ENCODE results near the gene TMBIM6.
"Not testable (repeated sequence)": the region's sequence is repeated elsewhere in the genome, so short reads cannot be mapped to it uniquely, and the experiment has no call there.

TMBIM6 gene

DNA sequence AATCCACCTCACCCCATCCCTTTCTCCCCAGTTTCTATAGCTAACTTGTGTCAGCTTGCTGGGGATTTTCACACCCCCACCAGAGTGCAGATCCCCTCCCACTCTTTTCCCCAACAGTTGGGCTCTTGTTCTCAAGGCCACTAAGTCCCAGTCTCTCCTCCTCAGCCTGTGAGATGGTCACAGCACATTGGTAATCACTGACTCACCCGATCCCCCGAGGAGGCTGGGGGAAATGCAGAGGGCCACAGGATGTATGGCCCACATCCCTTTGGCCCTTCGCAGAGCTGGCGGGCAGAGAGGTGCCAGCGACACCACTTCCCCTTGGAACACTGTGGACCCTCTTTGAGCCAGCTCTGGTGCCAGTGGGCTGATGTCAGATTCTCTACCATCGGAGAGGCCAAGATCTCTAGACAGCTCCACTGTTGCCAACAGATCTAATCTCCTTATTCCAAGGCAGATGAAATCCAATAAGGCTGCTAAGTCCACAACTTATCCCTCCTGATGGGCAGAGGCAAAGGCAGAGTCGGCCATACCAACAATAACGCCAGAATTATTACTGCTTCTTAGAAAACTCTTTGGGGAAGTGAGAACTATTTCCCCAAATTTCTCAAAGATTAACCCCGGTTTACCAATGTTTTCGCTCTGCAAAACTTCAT lies 35.8 kb upstream of the TMBIM6 start:
- Histone ChIP-seq H3K4me1 (ENCODE audit: control insufficient read depth in 1 of 2, insufficient read depth in 2 of 2, low read length in 2 of 2) (peaks cover 12 to 18% of the 10 kb centered on the region in 2 donors), H3K9ac (ENCODE audit: low read depth in 1 of 2, low read length in 2 of 2) (peak overlapping the region in 1 of 2 donors; percentile 33), H3K4me3 (ENCODE audit: low read depth in 1 of 2, low read length in 2 of 2) (peak overlapping the region; percentile 61 to 77), H3K27me3 (ENCODE audit: control insufficient read depth in 1 of 2, insufficient read depth in 2 of 2, low read length in 2 of 2) (peaks cover 5 to 22% of the 10 kb centered on the region in 2 donors), H3K27ac (ENCODE audit: low read depth, low read length) (no peak overlapping the region), H3K36me3 (ENCODE audit: control insufficient read depth in 1 of 2, insufficient read depth in 2 of 2, low read length in 2 of 2) (no peaks in the 10 kb centered on the region), H3K9me3 (ENCODE audit: control insufficient read depth in 1 of 2, low read length in 2 of 2) (no peaks in the 10 kb centered on the region)

DNA sequence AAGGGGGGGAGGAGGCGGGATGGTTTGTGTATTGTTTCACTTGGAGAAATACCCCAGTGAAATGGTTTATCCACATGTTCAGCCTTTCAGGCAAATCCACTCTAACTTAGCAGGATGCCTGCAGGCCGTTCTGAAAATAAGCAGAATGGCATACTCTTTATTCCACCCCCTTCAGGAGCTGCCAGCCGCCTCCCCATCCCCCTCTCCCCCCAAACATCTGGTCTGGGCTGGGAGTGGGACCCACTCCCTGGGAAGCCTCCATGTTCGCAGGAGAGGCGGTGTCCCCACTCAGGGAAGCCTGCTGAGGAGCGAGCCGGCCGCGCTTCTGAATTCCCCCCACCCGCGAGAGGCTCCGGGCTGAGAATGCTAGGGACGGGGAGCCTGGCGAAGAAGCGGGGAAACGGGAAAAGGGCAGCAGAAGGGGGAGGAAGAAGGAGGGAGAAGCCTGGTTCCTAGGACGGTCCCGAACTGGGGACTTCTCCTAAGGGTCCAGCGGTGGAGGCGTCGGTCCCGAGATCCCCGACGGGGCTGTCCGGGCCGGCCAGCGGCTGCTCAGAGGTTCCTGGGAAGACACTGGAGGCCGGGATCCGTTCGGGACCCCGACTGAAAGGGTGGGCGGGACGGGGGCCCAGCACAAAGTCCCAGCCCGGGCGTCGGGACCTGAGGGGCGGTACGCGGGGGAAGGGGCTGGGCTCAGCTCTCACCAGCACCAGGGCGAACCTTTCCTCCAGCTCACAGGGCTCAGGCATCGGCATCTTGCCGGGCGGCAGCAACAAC lies 34.8 kb upstream of the TMBIM6 start:
- H3K9ac ChIP-seq (ENCODE audit: low read depth in 1 of 2, low read length in 2 of 2), result peak overlapping the region; percentile 52 to 57
- peak overlapping the region; percentile 61 to 77 for H3K4me3 ChIP-seq (ENCODE audit: low read depth in 1 of 2, low read length in 2 of 2)
- peak overlapping the region; percentile 57 for H3K27ac ChIP-seq (ENCODE audit: low read depth, low read length)
- H3K4me1 ChIP-seq (ENCODE audit: control insufficient read depth in 1 of 2, insufficient read depth in 2 of 2, low read length in 2 of 2), result peaks cover 12 to 18% of the 10 kb centered on the region in 2 donors
- peaks cover 5 to 27% of the 10 kb centered on the region in 2 donors for H3K27me3 ChIP-seq (ENCODE audit: control insufficient read depth in 1 of 2, insufficient read depth in 2 of 2, low read length in 2 of 2)
- no peaks in the 10 kb centered on the region for H3K9me3 ChIP-seq (ENCODE audit: control insufficient read depth in 1 of 2, low read length in 2 of 2)
- no peaks in the 10 kb centered on the region for H3K36me3 ChIP-seq (ENCODE audit: control insufficient read depth in 1 of 2, insufficient read depth in 2 of 2, low read length in 2 of 2)

- no peaks in the 10 kb centered on the region for H3K36me3 ChIP-seq (ENCODE audit: control insufficient read depth in 1 of 2, insufficient read depth in 2 of 2, low read length in 2 of 2)
- H3K9me3 ChIP-seq (ENCODE audit: control insufficient read depth in 1 of 2, low read length in 2 of 2), result no peaks in the 10 kb centered on the region
- H3K27me3 ChIP-seq (ENCODE audit: control insufficient read depth in 1 of 2, insufficient read depth in 2 of 2, low read length in 2 of 2), result peaks cover 5 to 28% of the 10 kb centered on the region in 2 donors
- peaks cover 12 to 18% of the 10 kb centered on the region in 2 donors for H3K4me1 ChIP-seq (ENCODE audit: control insufficient read depth in 1 of 2, insufficient read depth in 2 of 2, low read length in 2 of 2)
- peak within 1 kb of the TSS; percentile 61 to 77 for H3K4me3 ChIP-seq (ENCODE audit: low read depth in 1 of 2, low read length in 2 of 2)
- H3K9ac ChIP-seq (ENCODE audit: low read depth in 1 of 2, low read length in 2 of 2), result peak within 1 kb of the TSS; percentile 52 to 57
- peak within 1 kb of the TSS; percentile 57 for H3K27ac ChIP-seq (ENCODE audit: low read depth, low read length)
Measured at GRCh38 chr12:49707128-49707811, 34.1 kb upstream of the TMBIM6 start, which contains the start of gene FMNL3. FMNL3 (minus strand) TSS chr12:49707405; CDS start chr12:49707180, 225 bp downstream.

DNA sequence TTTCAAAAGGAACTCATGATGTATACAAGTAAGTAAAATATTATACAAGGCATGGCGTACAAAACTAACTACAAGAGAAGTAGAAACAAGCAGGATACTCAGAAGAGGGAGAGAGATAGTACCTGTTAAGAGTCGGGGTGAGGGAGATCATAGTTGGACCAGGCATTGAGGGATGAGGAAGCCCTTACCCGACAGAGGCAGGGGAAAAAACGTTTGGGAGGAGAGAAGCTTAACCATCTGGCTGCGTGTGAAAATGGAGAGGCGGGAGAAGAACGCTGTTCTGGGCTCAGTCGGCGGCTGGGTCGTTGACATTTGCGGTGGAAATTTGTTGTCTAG lies 33.6 kb upstream of the TMBIM6 start:
- Histone ChIP-seq H3K4me3 (ENCODE audit: low read depth in 1 of 2, low read length in 2 of 2) (no peak overlapping the region), H3K27me3 (ENCODE audit: control insufficient read depth in 1 of 2, insufficient read depth in 2 of 2, low read length in 2 of 2) (peaks cover 5 to 28% of the 10 kb centered on the region in 2 donors), H3K9ac (ENCODE audit: low read depth in 1 of 2, low read length in 2 of 2) (no peak overlapping the region), H3K4me1 (ENCODE audit: control insufficient read depth in 1 of 2, insufficient read depth in 2 of 2, low read length in 2 of 2) (peaks cover 12 to 18% of the 10 kb centered on the region in 2 donors), H3K36me3 (ENCODE audit: control insufficient read depth in 1 of 2, insufficient read depth in 2 of 2, low read length in 2 of 2) (no peaks in the 10 kb centered on the region), H3K27ac (ENCODE audit: low read depth, low read length) (no peak overlapping the region), H3K9me3 (ENCODE audit: control insufficient read depth in 1 of 2, low read length in 2 of 2) (no peaks in the 10 kb centered on the region)

DNA sequence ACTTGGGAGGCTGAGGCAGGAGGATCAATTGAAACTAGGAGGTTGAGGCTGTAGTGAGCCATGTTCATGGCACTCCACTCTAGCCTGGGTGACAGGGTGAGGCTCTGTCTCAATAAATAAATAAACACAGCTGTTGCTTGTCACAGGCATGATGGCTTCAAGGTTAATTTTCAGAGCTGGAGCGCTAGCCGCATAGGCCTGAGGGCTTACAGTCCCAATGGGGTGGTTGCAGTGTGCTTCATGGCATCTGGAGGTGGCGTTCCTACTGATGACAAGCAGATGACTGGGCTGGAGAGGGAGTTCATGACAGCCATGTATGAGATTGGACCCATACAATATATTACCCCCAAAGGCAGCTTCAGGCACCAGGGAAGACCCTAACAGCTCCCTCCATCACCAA lies 32.5 kb upstream of the TMBIM6 start:
- H3K27me3 ChIP-seq (ENCODE audit: control insufficient read depth in 1 of 2, insufficient read depth in 2 of 2, low read length in 2 of 2), result peaks cover 5 to 28% of the 10 kb centered on the region in 2 donors
- no peak overlapping the region for H3K9ac ChIP-seq (ENCODE audit: low read depth in 1 of 2, low read length in 2 of 2)
- H3K9me3 ChIP-seq (ENCODE audit: control insufficient read depth in 1 of 2, low read length in 2 of 2), result no peaks in the 10 kb centered on the region
- peaks cover 6 to 8% of the 10 kb centered on the region in 2 donors for H3K4me1 ChIP-seq (ENCODE audit: control insufficient read depth in 1 of 2, insufficient read depth in 2 of 2, low read length in 2 of 2)
- H3K36me3 ChIP-seq (ENCODE audit: control insufficient read depth in 1 of 2, insufficient read depth in 2 of 2, low read length in 2 of 2), result no peaks in the 10 kb centered on the region
- no peak overlapping the region for H3K27ac ChIP-seq (ENCODE audit: low read depth, low read length)
- H3K4me3 ChIP-seq (ENCODE audit: low read depth in 1 of 2, low read length in 2 of 2), result no peak overlapping the region

- H3K9ac ChIP-seq (ENCODE audit: low read depth in 1 of 2, low read length in 2 of 2); H3K4me3 ChIP-seq (ENCODE audit: low read depth in 1 of 2, low read length in 2 of 2); H3K9me3 ChIP-seq (ENCODE audit: control insufficient read depth in 1 of 2, low read length in 2 of 2); H3K36me3 ChIP-seq (ENCODE audit: control insufficient read depth in 1 of 2, insufficient read depth in 2 of 2, low read length in 2 of 2); H3K4me1 ChIP-seq (ENCODE audit: control insufficient read depth in 1 of 2, insufficient read depth in 2 of 2, low read length in 2 of 2); H3K27ac ChIP-seq (ENCODE audit: low read depth, low read length): not testable (repeated sequence)
- peaks cover 2 to 12% of the 10 kb centered on the region in 2 donors for H3K27me3 ChIP-seq (ENCODE audit: control insufficient read depth in 1 of 2, insufficient read depth in 2 of 2, low read length in 2 of 2)
Measured at GRCh38 chr12:49713952-49714351, 27.4 kb upstream of the TMBIM6 start.

- H3K36me3 ChIP-seq (ENCODE audit: control insufficient read depth in 1 of 2, insufficient read depth in 2 of 2, low read length in 2 of 2), result no peaks in the 10 kb centered on the region
- H3K9ac ChIP-seq (ENCODE audit: low read depth in 1 of 2, low read length in 2 of 2), result no peak overlapping the region
- no peak overlapping the region for H3K4me3 ChIP-seq (ENCODE audit: low read depth in 1 of 2, low read length in 2 of 2)
- no peaks in the 10 kb centered on the region for H3K4me1 ChIP-seq (ENCODE audit: control insufficient read depth in 1 of 2, insufficient read depth in 2 of 2, low read length in 2 of 2)
- H3K9me3 ChIP-seq (ENCODE audit: control insufficient read depth in 1 of 2, low read length in 2 of 2), result no peaks in the 10 kb centered on the region
- no peak overlapping the region for H3K27ac ChIP-seq (ENCODE audit: low read depth, low read length)
- peaks cover 0 to under 1% of the 10 kb centered on the region in 2 donors for H3K27me3 ChIP-seq (ENCODE audit: control insufficient read depth in 1 of 2, insufficient read depth in 2 of 2, low read length in 2 of 2)
Measured at GRCh38 chr12:49716553-49716952, 24.8 kb upstream of the TMBIM6 start.

- H3K27me3 ChIP-seq (ENCODE audit: control insufficient read depth in 1 of 2, insufficient read depth in 2 of 2, low read length in 2 of 2); H3K4me1 ChIP-seq (ENCODE audit: control insufficient read depth in 1 of 2, insufficient read depth in 2 of 2, low read length in 2 of 2); H3K4me3 ChIP-seq (ENCODE audit: low read depth in 1 of 2, low read length in 2 of 2); H3K9ac ChIP-seq (ENCODE audit: low read depth in 1 of 2, low read length in 2 of 2); H3K9me3 ChIP-seq (ENCODE audit: control insufficient read depth in 1 of 2, low read length in 2 of 2); H3K36me3 ChIP-seq (ENCODE audit: control insufficient read depth in 1 of 2, insufficient read depth in 2 of 2, low read length in 2 of 2); H3K27ac ChIP-seq (ENCODE audit: low read depth, low read length): not testable (repeated sequence)
Measured at GRCh38 chr12:49717800-49718199, 23.6 kb upstream of the TMBIM6 start.

DNA sequence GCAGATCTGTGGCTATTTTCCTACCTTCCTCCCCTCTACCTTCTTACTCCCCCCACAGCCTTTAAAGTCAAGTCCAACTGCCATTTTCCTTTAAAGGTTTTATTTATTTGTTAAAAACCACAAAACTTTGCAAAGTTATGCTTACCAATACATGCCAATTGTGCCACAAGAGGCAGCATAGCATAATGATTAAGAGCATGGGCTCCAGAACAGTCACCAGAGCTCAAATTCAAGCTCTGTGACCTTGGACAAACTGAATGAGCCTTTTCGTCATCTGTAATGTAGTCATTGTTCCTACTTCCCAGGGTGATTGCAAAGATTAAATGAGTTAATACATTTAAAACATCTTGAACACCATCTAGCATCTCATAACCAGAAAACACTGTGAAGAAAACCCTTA lies 21.1 kb upstream of the TMBIM6 start:
- no peaks in the 10 kb centered on the region for H3K4me1 ChIP-seq (ENCODE audit: control insufficient read depth in 1 of 2, insufficient read depth in 2 of 2, low read length in 2 of 2)
- no peak overlapping the region for H3K27ac ChIP-seq (ENCODE audit: low read depth, low read length)
- H3K36me3 ChIP-seq (ENCODE audit: control insufficient read depth in 1 of 2, insufficient read depth in 2 of 2, low read length in 2 of 2), result no peaks in the 10 kb centered on the region
- H3K9ac ChIP-seq (ENCODE audit: low read depth in 1 of 2, low read length in 2 of 2), result no peak overlapping the region
- H3K27me3 ChIP-seq (ENCODE audit: control insufficient read depth in 1 of 2, insufficient read depth in 2 of 2, low read length in 2 of 2), result no peaks in the 10 kb centered on the region
- H3K9me3 ChIP-seq (ENCODE audit: control insufficient read depth in 1 of 2, low read length in 2 of 2), result no peaks in the 10 kb centered on the region
- no peak overlapping the region for H3K4me3 ChIP-seq (ENCODE audit: low read depth in 1 of 2, low read length in 2 of 2)

DNA sequence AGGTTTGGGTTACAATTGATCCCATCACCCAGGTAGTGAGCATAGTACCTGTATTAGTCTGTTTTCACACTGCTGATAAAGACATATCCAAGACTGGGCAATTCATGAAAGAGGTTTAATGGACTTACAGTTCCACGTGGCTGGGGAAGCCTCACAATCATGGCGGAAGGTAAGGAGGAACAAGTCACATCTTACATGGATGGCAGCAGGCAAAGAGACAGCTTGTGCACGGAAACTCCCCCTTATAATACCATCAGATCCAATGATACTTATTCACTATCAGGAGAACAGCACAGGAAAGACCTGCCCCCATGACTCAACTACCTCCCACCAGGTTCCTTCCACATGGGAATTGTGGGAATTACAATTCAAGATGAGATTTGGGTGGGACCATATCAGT lies 20.0 kb upstream of the TMBIM6 start:
- not testable (repeated sequence) for H3K36me3 ChIP-seq (ENCODE audit: control insufficient read depth in 1 of 2, insufficient read depth in 2 of 2, low read length in 2 of 2); H3K27me3 ChIP-seq (ENCODE audit: control insufficient read depth in 1 of 2, insufficient read depth in 2 of 2, low read length in 2 of 2); H3K4me1 ChIP-seq (ENCODE audit: control insufficient read depth in 1 of 2, insufficient read depth in 2 of 2, low read length in 2 of 2); H3K9me3 ChIP-seq (ENCODE audit: control insufficient read depth in 1 of 2, low read length in 2 of 2); H3K4me3 ChIP-seq (ENCODE audit: low read depth in 1 of 2, low read length in 2 of 2); H3K27ac ChIP-seq (ENCODE audit: low read depth, low read length); H3K9ac ChIP-seq (ENCODE audit: low read depth in 1 of 2, low read length in 2 of 2)
